Frontal cortex (tissue), 4 donors: ENCODE measurements around the gene OR6B1. TPM values are rescaled to one million over a fixed set of nuclear protein-coding genes. Genes with fewer than 3 reads are reported as not detected.
"Not testable (repeated sequence)": the region's sequence is repeated elsewhere in the genome, so short reads cannot be mapped to it uniquely, and the experiment has no call there.

Experiments used
- DNase-seq, 2 donors: peaks; one replicate each; pipeline ENCODE4 v3.0.0; 2012; ENCODE audit warnings: low spot score in 2 of 2
- FAIRE-seq: peaks from 2 replicates; lab custom pipeline; 2012; peaks lifted over from hg19 to GRCh38; lab: Jason Lieb, UNC
- total RNA-seq: library from RNA; depleted of rRNA; stranded (reverse); fragments of >200 nt; gene quantifications from one replicate; pipeline ENCODE4 v1.2.3, GENCODE V29; 2014
- donor health status: control.
- donor health status: control.
- donor health status: control.

Gene OR6B1
- total RNA-seq, 1 donor from 2014 or later = not detected

GRCh38 chr7:144035385-144035784 is 35.3 kb downstream of the OR6B1 start:
- DNase-seq (no peak), FAIRE-seq (no peak)

GRCh38 chr7:144036302-144036885 is 36.3 kb downstream of the OR6B1 start:
- FAIRE-seq = no peak

DNA sequence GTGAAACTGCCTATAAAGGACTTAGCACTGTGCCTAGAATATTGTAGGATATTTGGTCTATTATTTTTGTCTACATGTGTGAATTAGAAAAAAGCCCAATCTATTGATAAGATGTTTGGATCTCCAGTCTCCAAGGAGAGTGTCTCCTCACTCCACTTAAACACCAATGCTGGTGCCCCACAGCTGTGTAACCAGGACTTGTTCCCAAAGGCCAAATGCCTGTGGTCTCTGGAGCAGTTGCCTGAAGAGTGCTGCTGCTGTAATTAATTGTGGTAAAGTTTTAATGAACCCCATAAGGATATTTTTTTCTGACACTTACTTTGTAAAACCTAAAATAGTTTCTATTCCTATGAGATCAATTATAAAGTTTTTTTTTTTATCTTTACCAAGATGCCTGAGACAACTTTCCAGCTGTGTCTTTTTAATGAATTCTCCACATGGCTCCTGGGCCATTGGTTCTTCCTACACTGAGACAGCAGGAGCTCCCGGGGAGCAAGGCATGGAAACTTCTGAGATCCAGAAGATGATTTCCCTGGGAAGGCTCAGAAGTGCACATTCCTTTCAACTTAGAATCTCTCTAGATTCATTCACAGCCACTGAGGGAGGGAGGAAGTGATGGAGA is 37.4 kb downstream of the OR6B1 start:
- DNase-seq (no peak), FAIRE-seq (no peak)

More at GRCh38 chr7:144036302-144036885, 36.3 kb downstream of the OR6B1 start:
- no peak for DNase-seq

- FAIRE-seq = no peak
- DNase-seq = no peak
Observed at GRCh38 chr7:144038887-144039286, 38.8 kb downstream of the OR6B1 start.

GRCh38 chr7:144048648-144049047 is 48.5 kb downstream of the OR6B1 start, which contains the start of gene OR2A5:
TSS of gene OR2A5 (plus strand) at chr7:144048948. CDS start at chr7:144050402, 1,454 bp downstream.
- DNase-seq (no peak), FAIRE-seq (no peak)

DNA sequence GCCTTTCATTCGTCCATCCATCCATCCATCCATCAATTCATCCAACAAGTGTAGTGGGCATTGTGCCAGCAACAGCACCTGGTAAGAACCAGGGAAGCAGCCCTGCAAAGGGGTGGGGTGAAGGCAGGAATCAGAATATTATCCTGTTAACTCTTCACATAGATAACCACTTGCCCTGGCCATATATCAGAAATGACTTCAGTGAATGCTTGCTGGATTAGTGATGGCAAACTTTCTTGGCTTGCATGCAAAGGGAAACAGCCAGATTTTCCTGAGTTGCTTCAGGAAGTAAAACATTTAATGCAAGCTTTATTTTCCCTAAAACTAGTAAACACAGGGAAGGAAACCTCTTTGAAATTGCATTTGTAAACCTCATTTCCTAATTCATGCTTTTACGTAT is 49.4 kb downstream of the OR6B1 start:
- no peak for FAIRE-seq

DNA sequence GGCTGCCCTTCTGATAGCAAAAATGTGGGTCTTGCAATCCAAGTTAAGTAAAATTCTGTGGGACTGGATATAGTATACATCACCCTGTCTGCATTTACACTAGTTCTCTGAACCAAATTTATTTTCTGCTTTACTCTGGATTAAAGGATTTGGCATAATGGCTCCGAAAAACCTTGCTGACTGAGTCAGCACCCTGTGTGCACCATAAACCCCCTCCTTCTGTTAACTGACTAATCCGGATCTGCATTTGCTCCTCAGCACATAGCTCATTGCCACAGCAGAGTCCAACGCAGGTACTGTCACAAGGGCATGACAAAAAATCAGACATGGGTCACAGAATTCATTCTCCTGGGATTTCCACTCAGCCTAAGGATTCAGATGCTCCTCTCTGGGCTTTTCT is 50.0 kb downstream of the OR6B1 start:
- FAIRE-seq (no peak), DNase-seq (no peak)

More for the DNA sequence above, 49.4 kb downstream of the OR6B1 start:
- DNase-seq = no peak

DNA sequence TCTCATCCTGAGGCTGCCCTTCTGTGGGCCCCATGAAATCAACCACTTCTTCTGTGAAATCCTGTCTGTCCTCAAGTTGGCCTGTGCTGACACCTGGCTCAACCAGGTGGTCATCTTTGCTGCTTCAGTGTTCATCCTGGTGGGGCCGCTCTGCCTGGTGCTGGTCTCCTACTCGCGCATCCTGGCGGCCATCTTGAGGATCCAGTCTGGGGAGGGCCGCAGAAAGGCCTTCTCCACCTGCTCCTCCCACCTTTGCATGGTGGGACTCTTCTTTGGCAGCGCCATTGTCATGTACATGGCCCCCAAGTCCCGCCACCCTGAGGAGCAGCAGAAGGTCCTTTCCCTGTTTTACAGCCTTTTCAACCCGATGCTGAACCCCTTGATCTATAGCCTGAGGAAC is 50.8 kb downstream of the OR6B1 start:
- not testable (repeated sequence) for DNase-seq, FAIRE-seq

- DNase-seq (no peak), FAIRE-seq (no peak)
Observed at GRCh38 chr7:144057954-144058353, 57.8 kb downstream of the OR6B1 start.

Other genes with a start within 250 kb of the OR6B1 start
- gene CTAGE6, start 242.6 kb upstream of the OR6B1 start, total RNA-seq = under 0.01 TPM
- gene TCAF1, start 98.1 kb upstream of the OR6B1 start, total RNA-seq = 160 TPM
- not detected for gene OR2F2, start 65.1 kb upstream of the OR6B1 start, total RNA-seq
- gene OR2F1, start 45.5 kb upstream of the OR6B1 start, total RNA-seq = not detected
- gene OR2A5, start 48.6 kb downstream of the OR6B1 start, total RNA-seq = not detected
- gene OR2A25, start 69.5 kb downstream of the OR6B1 start, total RNA-seq = not detected
- not detected for gene OR2A12, start 86.0 kb downstream of the OR6B1 start, total RNA-seq
- not detected for gene OR2A2, start 109.3 kb downstream of the OR6B1 start, total RNA-seq
- gene OR2A14, start 122.9 kb downstream of the OR6B1 start, total RNA-seq = not detected
- 0.41 TPM for gene CTAGE4, start 183.1 kb downstream of the OR6B1 start, total RNA-seq
- gene ARHGEF35, start 195.5 kb downstream of the OR6B1 start, total RNA-seq = 0.82 TPM
- under 0.01 TPM for gene OR2A42, start 239.3 kb downstream of the OR6B1 start, total RNA-seq